Parathyroid adenoma (tissue), 2 donors: ENCODE measurements around the gene TEX38.
A peak's percentile ranks its signal among the peaks of the same experiment; 100 is the strongest.
"Not testable (repeated sequence)": the region's sequence is repeated elsewhere in the genome, so short reads cannot be mapped to it uniquely, and the experiment has no call there.

Experiments
- H2AFZ ChIP-seq: fragments of 300-600 bp; sonication (generic); one replicate; pipeline ENCODE4 v1.7.0; 2017; ENCODE audit warnings: antibody characterized with exemption, mild to moderate bottlenecking
- H3K27ac ChIP-seq: fragments of 300-600 bp; sonication (generic); one replicate; pipeline ENCODE4 v1.7.0; 2017
- H3K27me3 ChIP-seq: fragments of 300-600 bp; sonication (generic); one replicate; pipeline ENCODE4 v1.7.0; 2017; ENCODE audit warnings: low read length; ENCODE audit not compliant: control insufficient read depth, insufficient read depth
- H3K36me3 ChIP-seq: fragments of 300-600 bp; sonication (generic); one replicate; pipeline ENCODE4 v1.7.0; 2017; ENCODE audit warnings: low read length; ENCODE audit not compliant: control insufficient read depth, insufficient read depth
- H3K4me1 ChIP-seq: fragments of 300-600 bp; sonication (generic); one replicate; pipeline ENCODE4 v1.7.0; 2017; ENCODE audit warnings: control low read depth
- H3K4me2 ChIP-seq: fragments of 300-600 bp; sonication (generic); one replicate; pipeline ENCODE4 v1.7.0; 2017; ENCODE audit warnings: low read length
- H3K4me3 ChIP-seq: fragments of 300-600 bp; sonication (generic); one replicate; pipeline ENCODE4 v1.7.0; 2017; ENCODE audit warnings: low read depth, low read length
- H3K79me2 ChIP-seq: fragments of 300-600 bp; sonication (generic); one replicate; pipeline ENCODE4 v1.7.0; 2017; ENCODE audit warnings: control low read depth
- H3K9ac ChIP-seq: fragments of 300-600 bp; sonication (generic); one replicate; pipeline ENCODE4 v1.7.0; 2017; ENCODE audit warnings: mild to moderate bottlenecking
- H3K9me3 ChIP-seq: fragments of 300-600 bp; sonication (generic); one replicate; pipeline ENCODE4 v1.7.0; 2017; ENCODE audit warnings: low read length; ENCODE audit not compliant: control insufficient read depth
- TF ChIP-seq, protein P1 (sequence below): fragments of 300-600 bp; sonication (generic); IDR thresholded peaks from one replicate; pipeline ENCODE4 v1.7.0; 2017; ENCODE audit warnings: antibody characterized with exemption, mild to moderate bottlenecking
- donor health status: primary hyperparathyroidism.

The TEX38 gene

DNA sequence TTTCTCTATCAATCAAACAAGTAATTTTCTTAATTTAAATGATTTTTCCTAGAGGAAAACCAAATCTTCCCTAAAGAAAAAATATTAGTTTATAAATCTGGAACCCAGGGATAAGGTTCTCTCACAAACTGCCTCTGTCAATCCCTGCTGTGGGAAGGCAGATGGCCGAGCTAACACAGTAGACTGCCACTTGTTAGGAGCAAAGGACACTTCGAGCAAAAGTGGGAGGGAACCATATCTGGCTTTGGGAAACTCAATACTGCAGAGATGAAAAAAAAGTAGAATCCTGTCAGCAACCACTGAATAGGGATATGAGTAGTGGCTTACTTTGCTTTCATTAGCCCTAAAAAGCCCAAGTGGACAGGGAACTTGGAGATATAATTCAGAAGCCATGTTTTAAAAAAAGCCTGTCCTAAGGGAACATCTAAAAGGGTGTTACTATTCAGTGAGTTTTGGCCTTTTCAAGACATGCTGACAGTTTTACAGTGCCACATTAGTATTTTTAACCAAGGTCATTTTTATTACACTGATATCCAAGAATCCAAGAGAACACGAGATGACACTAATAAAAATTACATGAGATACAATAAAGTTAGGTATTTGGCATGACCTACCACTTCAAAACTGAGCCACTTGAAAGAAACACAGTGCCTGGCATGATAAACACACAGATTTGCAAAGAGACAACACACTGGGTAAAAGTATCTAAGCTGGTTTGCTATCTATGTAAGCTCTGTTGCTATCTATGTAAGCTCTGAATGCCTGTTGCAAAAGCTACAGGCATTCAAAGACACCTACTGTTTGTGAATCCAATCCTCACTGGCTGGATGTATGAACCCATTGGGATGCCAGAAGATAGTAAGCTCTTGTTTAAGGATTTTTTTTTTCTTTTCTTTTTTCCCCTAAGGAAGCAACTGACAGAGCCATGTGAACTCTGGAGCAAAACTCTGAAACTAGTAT lies 21.4 kb downstream of the TEX38 start:
- H3K9me3 ChIP-seq, result no peaks in the 10 kb centered on the region
- H2AFZ ChIP-seq, result no peak overlapping the region
- peak overlapping the region; percentile 52 for H3K4me2 ChIP-seq
- H3K27ac ChIP-seq, result no peak overlapping the region
- H3K9ac ChIP-seq, result no peak overlapping the region
- H3K79me2 ChIP-seq, result no peaks in the 10 kb centered on the region
- no peaks in the 10 kb centered on the region for H3K36me3 ChIP-seq
- peaks cover 11% of the 10 kb centered on the region for H3K4me1 ChIP-seq
- no peak overlapping the region for H3K4me3 ChIP-seq
- TF ChIP-seq, protein P1, sequence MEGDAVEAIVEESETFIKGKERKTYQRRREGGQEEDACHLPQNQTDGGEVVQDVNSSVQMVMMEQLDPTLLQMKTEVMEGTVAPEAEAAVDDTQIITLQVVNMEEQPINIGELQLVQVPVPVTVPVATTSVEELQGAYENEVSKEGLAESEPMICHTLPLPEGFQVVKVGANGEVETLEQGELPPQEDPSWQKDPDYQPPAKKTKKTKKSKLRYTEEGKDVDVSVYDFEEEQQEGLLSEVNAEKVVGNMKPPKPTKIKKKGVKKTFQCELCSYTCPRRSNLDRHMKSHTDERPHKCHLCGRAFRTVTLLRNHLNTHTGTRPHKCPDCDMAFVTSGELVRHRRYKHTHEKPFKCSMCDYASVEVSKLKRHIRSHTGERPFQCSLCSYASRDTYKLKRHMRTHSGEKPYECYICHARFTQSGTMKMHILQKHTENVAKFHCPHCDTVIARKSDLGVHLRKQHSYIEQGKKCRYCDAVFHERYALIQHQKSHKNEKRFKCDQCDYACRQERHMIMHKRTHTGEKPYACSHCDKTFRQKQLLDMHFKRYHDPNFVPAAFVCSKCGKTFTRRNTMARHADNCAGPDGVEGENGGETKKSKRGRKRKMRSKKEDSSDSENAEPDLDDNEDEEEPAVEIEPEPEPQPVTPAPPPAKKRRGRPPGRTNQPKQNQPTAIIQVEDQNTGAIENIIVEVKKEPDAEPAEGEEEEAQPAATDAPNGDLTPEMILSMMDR, result no peak
- H3K27me3 ChIP-seq, result no peaks in the 10 kb centered on the region

DNA sequence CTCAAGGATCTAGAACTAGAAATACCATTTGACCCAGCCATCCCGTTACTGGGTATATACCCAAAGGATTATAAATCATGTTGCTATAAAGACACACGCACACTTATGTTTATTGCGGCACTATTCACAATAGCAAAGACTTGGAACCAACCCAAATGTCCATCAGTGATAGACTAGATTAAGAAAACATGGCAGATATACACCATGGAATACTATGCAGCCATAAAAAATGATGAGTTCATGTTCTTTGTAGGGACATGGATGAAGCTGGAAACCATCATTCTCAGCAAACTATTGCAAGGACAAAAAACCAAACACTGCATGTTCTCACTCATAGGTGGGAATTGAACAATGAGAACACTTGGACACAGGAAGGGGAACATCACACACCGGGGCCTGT lies 23.0 kb downstream of the TEX38 start:
- H3K79me2 ChIP-seq, H3K27ac ChIP-seq, H3K4me2 ChIP-seq, H3K4me3 ChIP-seq, H3K9me3 ChIP-seq, H3K36me3 ChIP-seq, H2AFZ ChIP-seq, H3K27me3 ChIP-seq, H3K9ac ChIP-seq: not testable (repeated sequence)
- H3K4me1 ChIP-seq, result peaks cover 11% of the 10 kb centered on the region

- H3K4me2 ChIP-seq, result no peak overlapping the region
- H3K27ac ChIP-seq, result no peak overlapping the region
- peaks cover 4% of the 10 kb centered on the region for H3K79me2 ChIP-seq
- H3K36me3 ChIP-seq, result no peaks in the 10 kb centered on the region
- no peaks in the 10 kb centered on the region for H3K27me3 ChIP-seq
- no peak overlapping the region for H3K4me3 ChIP-seq
- no peaks in the 10 kb centered on the region for H3K9me3 ChIP-seq
- H3K4me1 ChIP-seq, result peaks cover 10% of the 10 kb centered on the region
- H3K9ac ChIP-seq, result no peak overlapping the region
- TF ChIP-seq, protein P1, result no peak
- no peak overlapping the region for H2AFZ ChIP-seq
Observed at GRCh38 chr1:46697053-46697452, 25.4 kb downstream of the TEX38 start.

- Histone ChIP-seq H3K4me3 (no peak overlapping the region), H3K27ac (no peak overlapping the region), H3K36me3 (no peaks in the 10 kb centered on the region), H3K79me2 (peaks cover 4% of the 10 kb centered on the region), H3K4me2 (no peak overlapping the region), H3K9ac (no peak overlapping the region), H3K4me1 (no peaks in the 10 kb centered on the region), H3K27me3 (no peaks in the 10 kb centered on the region), H3K9me3 (no peaks in the 10 kb centered on the region), H2AFZ (no peak overlapping the region)
- TF ChIP-seq, protein P1, result no peak
Observed at GRCh38 chr1:46699666-46700065, 28.0 kb downstream of the TEX38 start.

DNA sequence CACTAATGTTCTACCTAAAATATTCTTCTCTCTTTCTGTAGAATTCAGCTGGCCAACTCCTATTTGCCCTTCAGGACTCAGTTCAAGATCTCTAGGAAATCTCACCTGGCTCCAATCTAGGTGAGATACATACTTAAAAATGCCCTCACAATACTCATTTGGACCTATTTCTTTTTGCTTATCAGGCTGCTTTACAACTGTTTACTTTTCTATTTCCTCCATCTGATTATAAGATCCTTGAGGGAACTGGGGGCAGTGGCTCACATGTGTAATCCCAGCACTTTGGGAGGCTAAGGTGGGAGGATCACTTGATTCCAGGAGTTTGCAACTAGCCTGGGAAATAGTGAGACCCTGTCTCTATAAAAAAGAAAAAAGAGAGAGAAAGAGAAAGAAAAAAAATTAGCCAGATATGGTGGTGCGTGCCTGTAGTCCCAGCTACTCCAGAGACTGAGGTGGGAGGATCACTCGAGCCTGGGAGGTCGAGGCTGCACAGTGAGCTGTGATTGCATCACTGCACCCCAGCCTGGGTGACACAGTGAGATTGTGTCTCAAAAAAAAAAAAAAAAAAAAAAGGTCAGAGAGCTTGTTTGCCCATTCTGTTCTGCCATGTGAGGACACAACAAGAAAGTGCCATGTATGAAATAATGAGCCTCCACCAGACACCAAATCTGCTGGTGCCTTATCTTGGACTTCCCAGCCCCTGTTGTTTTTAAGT lies 32.4 kb downstream of the TEX38 start:
- no peaks in the 10 kb centered on the region for H3K36me3 ChIP-seq

More for the DNA sequence above, 32.4 kb downstream of the TEX38 start:
- H3K27me3 ChIP-seq, result no peaks in the 10 kb centered on the region
- TF ChIP-seq, protein P1, result no peak
- H3K4me2 ChIP-seq, result no peak overlapping the region
- H2AFZ ChIP-seq, result no peak overlapping the region
- H3K9ac ChIP-seq, result no peak overlapping the region
- H3K27ac ChIP-seq, result no peak overlapping the region
- no peaks in the 10 kb centered on the region for H3K4me1 ChIP-seq
- H3K79me2 ChIP-seq, result peaks cover 4% of the 10 kb centered on the region
- no peaks in the 10 kb centered on the region for H3K9me3 ChIP-seq
- no peak overlapping the region for H3K4me3 ChIP-seq
